Measurements from ENCODE around the gene KASH5.

- TF ChIP-seq CTCF (IDR thresholded peaks at IDR 0.05; ENCODE audit: low read depth, low read length, missing input control) (no peak), ATF3 (IDR thresholded peaks at IDR 0.05) (no peak), TAF1 (conservative IDR thresholded peaks at IDR 0.05) (no peak), HNF4G (IDR thresholded peaks at IDR 0.05) (no peak), HNF4A (conservative IDR thresholded peaks at IDR 0.05) (no peak), SP1 (IDR thresholded peaks at IDR 0.05) (no peak), YY1 (IDR thresholded peaks at IDR 0.05) (no peak), RAD21 (IDR thresholded peaks at IDR 0.05) (no peak), GABPA (IDR thresholded peaks at IDR 0.05 in 1 of 2, conservative IDR thresholded peaks at IDR 0.05 in 1 of 2) (no peak), EGR1 (IDR thresholded peaks at IDR 0.05; ENCODE audit: low read depth in 2 of 2) (no peak), JUND (IDR thresholded peaks at IDR 0.05) (no peak), FOXA1 (IDR thresholded peaks at IDR 0.05) (no peak)
- TF ChIP-seq, protein P1, sequence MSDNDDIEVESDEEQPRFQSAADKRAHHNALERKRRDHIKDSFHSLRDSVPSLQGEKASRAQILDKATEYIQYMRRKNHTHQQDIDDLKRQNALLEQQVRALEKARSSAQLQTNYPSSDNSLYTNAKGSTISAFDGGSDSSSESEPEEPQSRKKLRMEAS (IDR thresholded peaks at IDR 0.05) = no peak
- TF ChIP-seq, protein P2, sequence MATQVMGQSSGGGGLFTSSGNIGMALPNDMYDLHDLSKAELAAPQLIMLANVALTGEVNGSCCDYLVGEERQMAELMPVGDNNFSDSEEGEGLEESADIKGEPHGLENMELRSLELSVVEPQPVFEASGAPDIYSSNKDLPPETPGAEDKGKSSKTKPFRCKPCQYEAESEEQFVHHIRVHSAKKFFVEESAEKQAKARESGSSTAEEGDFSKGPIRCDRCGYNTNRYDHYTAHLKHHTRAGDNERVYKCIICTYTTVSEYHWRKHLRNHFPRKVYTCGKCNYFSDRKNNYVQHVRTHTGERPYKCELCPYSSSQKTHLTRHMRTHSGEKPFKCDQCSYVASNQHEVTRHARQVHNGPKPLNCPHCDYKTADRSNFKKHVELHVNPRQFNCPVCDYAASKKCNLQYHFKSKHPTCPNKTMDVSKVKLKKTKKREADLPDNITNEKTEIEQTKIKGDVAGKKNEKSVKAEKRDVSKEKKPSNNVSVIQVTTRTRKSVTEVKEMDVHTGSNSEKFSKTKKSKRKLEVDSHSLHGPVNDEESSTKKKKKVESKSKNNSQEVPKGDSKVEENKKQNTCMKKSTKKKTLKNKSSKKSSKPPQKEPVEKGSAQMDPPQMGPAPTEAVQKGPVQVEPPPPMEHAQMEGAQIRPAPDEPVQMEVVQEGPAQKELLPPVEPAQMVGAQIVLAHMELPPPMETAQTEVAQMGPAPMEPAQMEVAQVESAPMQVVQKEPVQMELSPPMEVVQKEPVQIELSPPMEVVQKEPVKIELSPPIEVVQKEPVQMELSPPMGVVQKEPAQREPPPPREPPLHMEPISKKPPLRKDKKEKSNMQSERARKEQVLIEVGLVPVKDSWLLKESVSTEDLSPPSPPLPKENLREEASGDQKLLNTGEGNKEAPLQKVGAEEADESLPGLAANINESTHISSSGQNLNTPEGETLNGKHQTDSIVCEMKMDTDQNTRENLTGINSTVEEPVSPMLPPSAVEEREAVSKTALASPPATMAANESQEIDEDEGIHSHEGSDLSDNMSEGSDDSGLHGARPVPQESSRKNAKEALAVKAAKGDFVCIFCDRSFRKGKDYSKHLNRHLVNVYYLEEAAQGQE (IDR thresholded peaks at IDR 0.05) = no peak
Measured at GRCh38 chr19:49445997-49446396, 57.9 kb downstream of the KASH5 start.
